ENCODE measurements around the gene PKIB. TPM values are rescaled to one million over a fixed set of nuclear protein-coding genes. Genes with fewer than 3 reads are reported as not detected.

The PKIB gene
- total and polyA plus RNA-seq, 2 donors (not counting 3 experiments of a cell fraction or from before 2014, with no cell fraction given): not detected

DNA sequence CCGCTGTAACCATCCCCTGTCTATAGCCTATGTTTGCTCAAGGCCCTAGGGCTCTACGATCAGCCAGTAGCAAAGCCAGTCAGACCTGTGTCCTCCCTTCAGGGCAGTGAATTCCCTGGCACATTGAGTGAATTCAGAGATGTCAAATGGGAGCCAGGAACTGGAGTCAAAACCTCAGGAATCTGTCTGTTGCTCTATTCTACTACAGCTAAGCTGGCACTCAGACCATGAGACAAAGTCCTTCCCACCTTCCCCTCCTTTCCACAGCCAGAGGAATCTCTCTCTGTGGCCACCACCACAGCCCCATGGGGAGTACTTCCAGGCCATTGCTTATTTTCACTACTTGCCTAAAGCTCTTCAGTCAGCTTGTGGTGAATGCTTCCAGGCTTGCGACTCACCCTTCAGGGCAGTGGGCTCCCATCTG is 82.0 kb downstream of the PKIB start:
- ChIA-PET CTCF (no interaction called here), POLR2A (no interaction called here)
- no TSS peak for BruUV-seq (replicated peaks)
- peaks cover 12% of the 10 kb centered on the region for H3K4me1 ChIP-seq (ENCODE audit: control insufficient read depth, extremely low read depth, insufficient read depth, low read length)
- no peak overlapping the region for H2AFZ ChIP-seq (ENCODE audit: low read depth, low read length)
- DNase-seq (ENCODE audit: low read depth, low spot score) (no peak), FAIRE-seq (no peak)
- intact Hi-C loops (cut with micrococcal nuclease) (no loop called here), dilution Hi-C loops (cut with MboI; ENCODE audit: extremely low pct_ligation_motif_present, low sequenced_read_pairs) (no loop called here)
- H3K4me3 ChIP-seq (replicated peaks in 1 of 3; ENCODE audit: insufficient read depth in 1 of 3, low read depth in 1 of 3, low read length in 3 of 3): no peak overlapping the region
- H3K36me3 ChIP-seq (ENCODE audit: control insufficient read depth in 2 of 2, extremely low read depth in 1 of 2, insufficient read depth in 2 of 2, low read length in 2 of 2): no peaks in the 10 kb centered on the region
- H3K4me2 ChIP-seq (ENCODE audit: insufficient read depth, low read length): no peak overlapping the region
- no peaks in the 10 kb centered on the region for H3K9me1 ChIP-seq (replicated peaks; ENCODE audit: control insufficient read depth, extremely low read depth, insufficient read depth, low read length)
- TF ChIP-seq MYC (IDR thresholded peaks at IDR 0.05; ENCODE audit: low read depth, low read length) (no peak), EZH2 (IDR thresholded peaks at IDR 0.05; ENCODE audit: borderline replicate concordance, low read depth, low read length, severe bottlenecking) (no peak), FOS (IDR thresholded peaks at IDR 0.05; ENCODE audit: borderline replicate concordance, insufficient read depth, low read length) (no peak), POLR2A (IDR thresholded peaks at IDR 0.05; ENCODE audit: low read depth, low read length) (no peak), POLR2AphosphoS5 (IDR thresholded peaks at IDR 0.05; ENCODE audit: insufficient read depth, low read depth, low read length) (no peak), JUN (IDR thresholded peaks at IDR 0.05; ENCODE audit: borderline replicate concordance, insufficient read depth, insufficient read length, low read depth) (no peak), GATA2 (IDR thresholded peaks at IDR 0.05; ENCODE audit: insufficient read depth, insufficient read length, low read depth, low read length) (no peak)
- TF ChIP-seq, protein P1, sequence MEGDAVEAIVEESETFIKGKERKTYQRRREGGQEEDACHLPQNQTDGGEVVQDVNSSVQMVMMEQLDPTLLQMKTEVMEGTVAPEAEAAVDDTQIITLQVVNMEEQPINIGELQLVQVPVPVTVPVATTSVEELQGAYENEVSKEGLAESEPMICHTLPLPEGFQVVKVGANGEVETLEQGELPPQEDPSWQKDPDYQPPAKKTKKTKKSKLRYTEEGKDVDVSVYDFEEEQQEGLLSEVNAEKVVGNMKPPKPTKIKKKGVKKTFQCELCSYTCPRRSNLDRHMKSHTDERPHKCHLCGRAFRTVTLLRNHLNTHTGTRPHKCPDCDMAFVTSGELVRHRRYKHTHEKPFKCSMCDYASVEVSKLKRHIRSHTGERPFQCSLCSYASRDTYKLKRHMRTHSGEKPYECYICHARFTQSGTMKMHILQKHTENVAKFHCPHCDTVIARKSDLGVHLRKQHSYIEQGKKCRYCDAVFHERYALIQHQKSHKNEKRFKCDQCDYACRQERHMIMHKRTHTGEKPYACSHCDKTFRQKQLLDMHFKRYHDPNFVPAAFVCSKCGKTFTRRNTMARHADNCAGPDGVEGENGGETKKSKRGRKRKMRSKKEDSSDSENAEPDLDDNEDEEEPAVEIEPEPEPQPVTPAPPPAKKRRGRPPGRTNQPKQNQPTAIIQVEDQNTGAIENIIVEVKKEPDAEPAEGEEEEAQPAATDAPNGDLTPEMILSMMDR (IDR thresholded peaks at IDR 0.05; ENCODE audit: extremely low read depth in 1 of 2, insufficient read depth in 1 of 2, low read depth in 1 of 2, low read length in 2 of 2): no peak
- TF ChIP-seq, protein P2, sequence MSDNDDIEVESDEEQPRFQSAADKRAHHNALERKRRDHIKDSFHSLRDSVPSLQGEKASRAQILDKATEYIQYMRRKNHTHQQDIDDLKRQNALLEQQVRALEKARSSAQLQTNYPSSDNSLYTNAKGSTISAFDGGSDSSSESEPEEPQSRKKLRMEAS (IDR thresholded peaks at IDR 0.05; ENCODE audit: insufficient read depth, insufficient read length): no peak
- H3K9me3 ChIP-seq (replicated peaks; ENCODE audit: control insufficient read depth, insufficient read depth, low read length): no peaks in the 10 kb centered on the region
- no peaks in the 10 kb centered on the region for H4K20me1 ChIP-seq (replicated peaks; ENCODE audit: control insufficient read depth, extremely low read depth, insufficient read depth, low read length)
- H3K27me3 ChIP-seq (ENCODE audit: control insufficient read depth in 2 of 2, insufficient read depth in 2 of 2, low read length in 2 of 2): no peaks in the 10 kb centered on the region
- H3K27ac ChIP-seq (ENCODE audit: insufficient read depth, low read depth, low read length): no peak overlapping the region
- no peak overlapping the region for H3K9ac ChIP-seq (replicated peaks; ENCODE audit: extremely low read depth, insufficient read depth, low read length)
- no peaks in the 10 kb centered on the region for H3K79me2 ChIP-seq (ENCODE audit: control insufficient read depth, insufficient read depth, low read length)

Data from endothelial cell of umbilical vein (primary cell).